GM21825 (cell line): ENCODE results near the gene PDE4D.

ENCODE experiments used
- ATAC-seq: cut with Tn5 transposase; IDR thresholded peaks from one replicate; pipeline ENCODE4 v1.9.1; 2021; ENCODE audit warnings: mild to moderate bottlenecking, moderate library complexity; ENCODE audit not compliant: unreplicated experiment

The PDE4D gene

DNA sequence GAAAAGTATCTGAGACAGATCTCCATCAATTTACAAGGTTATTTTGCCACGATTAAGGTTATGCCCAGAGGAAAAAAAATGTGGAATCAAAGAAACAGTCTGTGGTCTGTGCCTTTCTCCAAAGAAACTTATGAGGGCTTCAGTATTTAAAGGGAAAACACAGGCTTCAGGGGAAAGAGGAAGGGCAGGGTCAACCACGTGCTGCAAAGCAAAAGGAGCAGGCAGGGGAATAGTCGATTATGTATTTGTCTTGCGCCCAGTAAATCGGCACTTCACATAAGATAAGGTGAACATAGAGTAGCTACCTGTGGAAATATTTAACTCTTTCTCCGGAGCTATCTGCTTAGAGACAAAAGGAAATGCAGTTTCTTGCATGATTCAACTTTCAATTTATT, 967.0 kb downstream of the PDE4D start:
- no peak for ATAC-seq

- no peak for ATAC-seq
Observed at GRCh38 chr5:58925627-58926540, 967.6 kb downstream of the PDE4D start.

DNA sequence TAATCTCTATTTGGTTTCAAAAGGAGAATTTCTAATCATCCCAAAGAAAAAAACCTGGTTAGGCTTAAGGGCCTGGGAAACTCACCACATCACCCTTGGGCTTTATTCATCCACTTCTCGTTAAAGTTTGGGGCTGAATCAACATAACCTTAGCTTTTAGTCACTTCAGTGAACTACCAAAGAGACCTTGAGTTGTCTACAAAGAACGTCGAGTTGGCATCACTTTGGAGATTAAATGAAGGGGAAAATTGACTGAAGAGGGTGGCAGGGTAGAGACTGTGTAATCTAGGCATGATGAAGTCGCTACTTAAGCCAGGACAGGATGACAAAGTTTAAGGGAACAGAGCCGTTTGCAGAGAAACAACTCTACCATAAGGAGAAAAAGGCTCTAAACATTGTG, 969.2 kb downstream of the PDE4D start:
- ATAC-seq: no peak

- no peak for ATAC-seq
Observed at GRCh38 chr5:58923355-58923754, 970.2 kb downstream of the PDE4D start.

DNA sequence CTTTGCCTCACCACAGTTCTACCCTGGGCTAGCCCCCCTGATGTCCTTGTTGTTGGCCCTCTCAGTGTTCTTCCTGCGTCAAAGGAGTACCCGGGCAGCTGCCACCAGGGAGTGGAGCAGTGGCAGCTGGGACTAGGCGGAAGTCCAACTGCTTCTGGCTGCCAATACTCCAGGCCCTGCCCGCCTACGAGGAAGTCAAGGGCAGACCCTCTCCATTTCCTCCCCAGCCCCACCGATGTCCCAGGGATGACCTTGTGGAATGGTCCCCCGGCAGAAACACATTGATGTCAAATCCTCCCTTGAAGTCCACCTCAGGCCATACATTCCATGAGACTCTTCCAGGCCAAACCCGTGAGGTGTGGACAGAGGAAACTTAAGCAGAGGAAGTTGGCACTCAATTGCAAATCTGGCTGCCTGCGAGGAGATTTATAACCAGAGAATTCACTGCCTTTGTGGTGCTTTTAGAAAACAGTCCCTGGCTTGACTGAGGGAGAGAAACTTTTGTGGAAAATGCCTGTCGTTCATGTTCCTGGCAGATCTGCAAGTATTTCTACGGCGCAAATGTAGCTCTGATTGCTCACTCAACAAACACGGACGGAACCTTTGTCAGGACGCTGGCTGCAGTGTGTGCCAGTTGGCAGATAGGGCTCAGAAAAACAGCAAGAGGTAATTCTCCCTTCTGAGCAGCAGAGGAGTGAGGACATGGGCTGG, 970.9 kb downstream of the PDE4D start:
- no peak for ATAC-seq

GRCh38 chr5:58921159-58921558, 972.4 kb downstream of the PDE4D start:
- ATAC-seq: no peak

DNA sequence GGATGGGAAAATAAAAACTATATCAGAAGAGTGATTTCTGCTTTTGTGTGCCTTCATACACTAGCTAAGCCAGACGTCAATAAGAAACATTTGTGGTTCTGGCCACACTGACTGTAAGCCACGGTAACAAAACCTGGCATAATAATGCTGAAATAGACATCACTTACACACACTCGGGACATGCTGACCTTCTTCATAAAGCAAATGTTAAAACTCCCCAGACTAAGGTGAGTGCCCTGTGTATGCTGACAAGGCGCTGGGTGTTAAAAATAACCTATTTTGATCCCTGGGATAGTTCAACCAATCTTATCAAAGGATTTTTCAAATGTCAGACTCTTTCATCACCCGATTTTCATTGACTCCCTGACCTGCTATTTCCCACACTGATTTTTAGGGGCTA, 973.7 kb downstream of the PDE4D start:
- ATAC-seq: no peak
